Pancreas (tissue), 10 donors: ENCODE results near the gene TMEM233. TPM values are rescaled to one million over a fixed set of nuclear protein-coding genes. Genes with fewer than 3 reads are reported as not detected.
A peak's percentile ranks its signal among the peaks of the same experiment; 100 is the strongest.

Source experiments
- ATAC-seq, 4 donors: fragments of 200-7000 bp; cut with Tn5 transposase; one replicate each; pipeline versions ENCODE4 v1.8.0 to v1.9.1; 2020; ENCODE audit warnings: mild to moderate bottlenecking in 4 of 4, moderate library complexity in 4 of 4
- DNase-seq, 6 donors: peaks; one replicate each; pipeline ENCODE4 v3.0.0-alpha.2; 2020
- FAIRE-seq: peaks from 2 replicates; lab custom pipeline; 2012; peaks lifted over from hg19 to GRCh38; lab: Jason Lieb, UNC
- H3K27ac ChIP-seq, 4 donors: fragments of 200-600 bp; sonication (generic); 1 replicate in 3 of 4; 2 replicates in 1 of 4; pipeline versions ENCODE4 v1.5.0 to v1.8.0; 2020
- H3K27me3 ChIP-seq, 4 donors: fragments of 200-600 bp; one replicate each; pipeline ENCODE4 v1.8.0; 2021
- H3K36me3 ChIP-seq, 3 donors: fragments of 200-600 bp; sonication (generic) in 1 of 3; one replicate each; pipeline versions ENCODE4 v1.5.0 to v1.8.0; 2020 to 2021
- H3K4me1 ChIP-seq, 3 donors: fragments of 200-600 bp; one replicate each; pipeline ENCODE4 v1.8.0; 2021
- H3K4me3 ChIP-seq, 4 donors: fragments of 200-600 bp; sonication (generic) in 2 of 4; one replicate each; pipeline versions ENCODE4 v1.5.0 to v1.8.0; 2020 to 2021
- H3K9me3 ChIP-seq, 4 donors: fragments of 200-600 bp; one replicate each; pipeline ENCODE4 v1.8.0; 2021
- CTCF ChIP-seq, 4 donors: fragments of 200-600 bp; sonication (generic) in 3 of 4; IDR thresholded peaks; one replicate each; pipeline versions ENCODE4 v1.5.0 to v1.8.0; 2021; ENCODE audit warnings: antibody characterized with exemption in 4 of 4
- WGBS, 2 donors: extraction: QIAGEN DNeasy Blood & Tissue Kit; methylation state at CpG; one replicate each; pipeline ENCODE4 v1.1.7; 2013; 5-methylcytosine and 5-hydroxymethylcytosine counted together
- intact Hi-C, 3 donors: fragments of 100-400 bp; cut with DNase I; formaldehyde crosslinking; loops; one replicate each; pipeline versions ENCODE4 v1.11.1 to v1.14.2; 2022
- polyA plus RNA-seq, 2 donors: library from polyadenylated mRNA; stranded (reverse); fragments of 200-250 nt; gene quantifications; one replicate each; pipeline ENCODE4 v1.2.3, GENCODE V29; 2013
- total RNA-seq, 6 donors: library from RNA; stranded (reverse); fragmentation: NEBNext Ultra II Directional in 4 of 6; extraction: Animal tissue kit (Norgen Biotek cat#: 25700) in 4 of 6; gene quantifications; one replicate each; pipeline versions ENCODE4 v1.2.1 to v1.2.4, GENCODE V29; 2021 to 2023
- donor health status: healthy with polysubstance abuse.
- donor health status: DM: no; HTN: no; CAD: no; lungs with moderate emphysema.
- donor health status: DM: no; HTN: no; CAD: no.
- donor health status: control.
- donor health status: control.
- donor health status: Bipolar disorder and iron deficiency.
- donor health status: DM: yes; HTN: yes; CAD: no.
- donor health status: DM: no; HTN: no; CAD: no.
- donor health status: DM: no; HTN: no; CAD: no.
- donor health status: DM: yes; HTN: yes; CAD: no.

Gene TMEM233
- total RNA-seq (under 1 TPM in 4 of 6 donors, not detected in 2; 0.05 to 0.52 (median 0.06) TPM), polyA plus RNA-seq (under 1 TPM; 0.08 to 0.09 TPM)

DNA sequence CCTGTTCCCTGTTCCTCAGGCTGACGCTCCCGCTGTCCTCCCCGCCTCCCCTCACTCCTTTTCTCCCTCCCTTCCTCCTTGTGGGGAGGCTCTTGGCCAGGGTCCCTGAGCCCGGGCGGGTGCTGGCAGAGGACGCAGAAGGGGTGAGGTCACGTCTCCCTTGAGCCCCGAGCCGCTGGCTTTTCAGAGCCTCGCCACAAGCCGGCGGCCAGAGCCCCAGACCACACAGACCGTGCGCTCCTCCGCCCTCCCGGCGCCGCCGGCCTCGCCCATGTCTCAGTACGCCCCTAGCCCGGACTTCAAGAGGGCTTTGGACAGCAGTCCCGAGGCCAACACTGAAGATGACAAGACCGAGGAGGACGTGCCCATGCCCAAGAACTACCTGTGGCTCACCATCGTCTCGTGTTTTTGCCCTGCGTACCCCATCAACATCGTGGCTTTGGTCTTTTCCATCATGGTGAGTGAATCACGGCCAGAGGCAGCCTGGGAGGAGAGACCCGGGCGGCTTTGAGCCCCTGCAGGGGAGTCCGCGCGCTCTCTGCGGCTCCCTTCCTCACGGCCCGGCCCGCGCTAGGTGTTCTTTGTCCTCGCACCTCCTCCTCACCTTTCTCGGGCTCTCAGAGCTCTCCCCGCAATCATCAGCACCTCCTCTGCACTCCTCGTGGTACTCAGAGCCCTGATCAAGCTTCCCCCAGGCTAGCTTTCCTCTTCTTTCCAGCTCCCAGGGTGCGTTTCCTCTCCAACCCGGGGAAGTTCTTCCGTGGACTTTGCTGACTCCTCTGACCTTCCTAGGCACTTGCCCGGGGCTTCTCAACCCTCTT lies at the start of gene TMEM233:
Gene TMEM233 (plus strand): TSS at position 197 of the 821 bp plus-strand sequence. CDS start 75 bp downstream, at position 272.
- WGBS, 2 donors, result 1 to 2% methylated on average over 44 to 48 of the region's 48 CpGs
- Histone ChIP-seq H3K4me3 (peak within 1 kb of the TSS in 1 of 4 donors; percentile 25), H3K27ac (no peak within 1 kb of the TSS), H3K4me1 (no peaks in the 10 kb centered on the region), H3K9me3 (no peaks in the 10 kb centered on the region), H3K36me3 (no peaks in the 10 kb centered on the region), H3K27me3 (peaks cover 0 to 17% (median 1%) of the 10 kb centered on the region in 4 donors)
- ATAC-seq, result peak in 1 of 4 donors; percentile 23
- DNase-seq, result no peak
- intact Hi-C loops, result no loop called here
- no peak for TF ChIP-seq CTCF (IDR thresholded peaks at IDR 0.05)
- FAIRE-seq, result no peak

- TF ChIP-seq CTCF (IDR thresholded peaks at IDR 0.05), result peak; percentile 78 to 90 (median 84)
- Histone ChIP-seq H3K36me3 (no peaks in the 10 kb centered on the region), H3K27ac (no peak overlapping the region), H3K27me3 (no peaks in the 10 kb centered on the region), H3K4me1 (no peaks in the 10 kb centered on the region), H3K9me3 (no peaks in the 10 kb centered on the region), H3K4me3 (no peak overlapping the region)
- intact Hi-C loops, result loop anchor here in 1 of 3 donors (10.0 kb wide), 1 partner anchor 560 kb away; the partner anchor contains the start of gene SRRM4
- WGBS, 2 donors, result 30 to 34% methylated on average over 9 of the region's 9 CpGs
- ATAC-seq (peak in 3 of 4 donors; percentile 82 to 86 (median 84)), DNase-seq (peak in 5 of 6 donors; percentile 41 to 71 (median 51)), FAIRE-seq (no peak)
These were observed 48.6 kb upstream of the TMEM233 start for GRCh38 chr12:119544765-119545625.

DNA sequence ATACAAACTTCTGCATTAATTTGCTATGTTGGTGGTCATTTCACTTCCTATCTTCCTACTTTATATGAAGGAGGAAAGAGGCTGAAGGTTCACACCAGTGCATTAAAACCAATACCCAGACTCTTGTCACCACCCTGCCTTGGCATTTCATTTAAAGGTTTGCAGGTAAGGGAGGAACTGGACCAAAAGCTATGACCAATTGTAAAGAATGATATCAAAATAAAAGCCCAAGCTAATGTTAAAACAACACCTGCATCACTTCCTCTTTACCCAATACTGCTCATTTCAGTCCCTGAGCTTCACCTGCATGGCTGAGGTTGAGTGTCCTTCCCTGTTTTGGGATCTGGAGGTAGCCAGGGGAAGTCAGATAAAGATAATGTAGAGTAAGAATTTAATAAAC lies 47.2 kb upstream of the TMEM233 start:
- FAIRE-seq, result no peak
- intact Hi-C loops, result loop anchor here in 1 of 3 donors (10.0 kb wide), 1 partner anchor 562 kb away; the partner anchor contains the start of gene SRRM4

GRCh38 chr12:119547001-119547400 lies 46.6 kb upstream of the TMEM233 start:
- intact Hi-C loops, result loop anchor here in 1 of 3 donors (10.0 kb wide), 1 partner anchor 562 kb away; the partner anchor contains the start of gene SRRM4
- FAIRE-seq (no peak), DNase-seq (no peak), ATAC-seq (no peak)
- TF ChIP-seq CTCF (IDR thresholded peaks at IDR 0.05), result no peak
- H3K4me3 ChIP-seq, result no peak overlapping the region
- H3K9me3 ChIP-seq, result no peaks in the 10 kb centered on the region
- no peak overlapping the region for H3K27ac ChIP-seq
- H3K4me1 ChIP-seq, result no peaks in the 10 kb centered on the region
- H3K27me3 ChIP-seq, result no peaks in the 10 kb centered on the region
- H3K36me3 ChIP-seq, result no peaks in the 10 kb centered on the region
- 9 to 10% methylated on average over 1 of the region's 1 CpG for WGBS, 2 donors

More for the DNA sequence above, 47.2 kb upstream of the TMEM233 start:
- Histone ChIP-seq H3K9me3 (no peaks in the 10 kb centered on the region), H3K27ac (no peak overlapping the region), H3K36me3 (no peaks in the 10 kb centered on the region), H3K4me1 (no peaks in the 10 kb centered on the region), H3K27me3 (no peaks in the 10 kb centered on the region), H3K4me3 (no peak overlapping the region)
- DNase-seq (no peak), ATAC-seq (no peak)
- no peak for TF ChIP-seq CTCF (IDR thresholded peaks at IDR 0.05)
